NCI-H2029 (cell line): ENCODE results near the gene MPP2.
"Not testable (repeated sequence)": the region's sequence is repeated elsewhere in the genome, so short reads cannot be mapped to it uniquely, and the experiment has no call there.

ENCODE experiments used
- DNase-seq: peaks from one replicate; lab custom pipeline; 2025; lab: John Stamatoyannopoulos, UW

The MPP2 gene, protein sequence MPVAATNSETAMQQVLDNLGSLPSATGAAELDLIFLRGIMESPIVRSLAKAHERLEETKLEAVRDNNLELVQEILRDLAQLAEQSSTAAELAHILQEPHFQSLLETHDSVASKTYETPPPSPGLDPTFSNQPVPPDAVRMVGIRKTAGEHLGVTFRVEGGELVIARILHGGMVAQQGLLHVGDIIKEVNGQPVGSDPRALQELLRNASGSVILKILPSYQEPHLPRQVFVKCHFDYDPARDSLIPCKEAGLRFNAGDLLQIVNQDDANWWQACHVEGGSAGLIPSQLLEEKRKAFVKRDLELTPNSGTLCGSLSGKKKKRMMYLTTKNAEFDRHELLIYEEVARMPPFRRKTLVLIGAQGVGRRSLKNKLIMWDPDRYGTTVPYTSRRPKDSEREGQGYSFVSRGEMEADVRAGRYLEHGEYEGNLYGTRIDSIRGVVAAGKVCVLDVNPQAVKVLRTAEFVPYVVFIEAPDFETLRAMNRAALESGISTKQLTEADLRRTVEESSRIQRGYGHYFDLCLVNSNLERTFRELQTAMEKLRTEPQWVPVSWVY

DNA sequence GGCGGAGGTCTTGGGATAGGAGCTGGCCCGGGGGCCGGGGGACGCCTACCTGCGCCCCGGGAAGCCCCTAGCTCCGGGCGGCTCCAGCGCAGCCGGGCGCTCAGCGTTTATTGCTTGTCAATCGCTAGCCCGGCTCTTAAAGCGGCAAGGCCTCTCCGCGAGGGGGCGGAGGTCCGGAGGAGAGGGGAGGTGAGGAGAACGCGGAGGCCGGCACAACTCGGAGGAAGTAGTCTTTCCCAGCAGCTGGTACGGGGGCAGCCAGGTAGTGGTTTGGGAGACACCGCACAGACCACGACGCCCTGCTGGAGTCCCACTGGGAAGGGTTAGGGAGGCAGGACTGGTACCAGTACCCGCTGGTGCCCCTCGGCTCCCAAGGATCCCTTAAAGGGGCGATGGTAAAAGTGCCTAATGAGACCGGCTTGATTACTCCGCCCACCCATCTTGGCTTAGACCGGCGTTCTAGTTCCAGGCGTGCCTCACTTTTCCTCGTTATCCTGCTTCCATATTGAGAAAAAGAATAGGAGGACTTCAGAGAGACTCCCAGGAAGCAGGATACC, at the start of gene MPP2:
Gene MPP2 (minus strand): TSS at position 112 of the 557 bp plus-strand sequence. CDS start 3,076 bp downstream, outside the sequence.
- DNase-seq: no peak

DNA sequence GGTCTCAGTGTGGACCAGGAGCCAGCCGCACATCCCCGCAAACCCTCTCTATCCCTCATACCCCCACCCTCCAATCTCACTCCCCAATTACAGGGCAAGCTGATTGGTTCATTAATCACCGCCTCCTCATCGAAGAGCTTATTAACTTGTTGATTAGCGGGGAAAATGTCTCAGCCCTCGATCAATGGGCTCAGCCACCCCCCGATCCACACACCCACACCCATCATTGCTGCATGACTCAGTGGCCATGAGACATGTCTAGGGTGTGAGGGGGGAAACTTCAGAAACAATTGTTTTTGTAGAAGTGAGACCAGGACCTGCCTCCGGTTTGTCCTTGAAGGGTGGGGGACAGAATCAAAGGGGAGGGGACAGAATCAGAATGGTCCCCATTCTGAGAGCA, 48.9 kb upstream of the MPP2 start:
- DNase-seq: no peak

DNA sequence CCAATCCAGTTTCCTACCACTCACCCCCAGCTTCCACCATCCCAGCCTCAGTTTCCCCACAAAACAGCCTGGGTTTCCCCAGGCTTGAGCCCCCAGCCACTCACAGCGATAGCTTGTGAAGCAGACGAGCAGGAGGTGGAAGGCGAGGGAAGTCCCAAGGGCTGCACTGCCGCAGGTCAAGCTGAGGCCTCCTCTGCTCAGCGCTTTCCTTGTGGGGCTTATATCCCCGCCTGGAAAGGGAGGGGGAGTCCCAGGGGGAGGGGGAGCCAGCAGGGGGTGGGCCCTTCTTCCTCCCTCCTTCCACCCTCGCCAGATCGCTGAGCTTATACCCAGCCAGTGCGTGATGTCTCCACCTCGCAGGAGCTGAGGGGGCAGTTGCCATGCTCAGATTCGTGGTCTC, 46.4 kb upstream of the MPP2 start, which contains the start of gene PYY:
Gene PYY (minus strand): TSS at position 195 of the 400 bp plus-strand sequence. CDS start 457 bp downstream, outside the sequence.
- no peak for DNase-seq

DNA sequence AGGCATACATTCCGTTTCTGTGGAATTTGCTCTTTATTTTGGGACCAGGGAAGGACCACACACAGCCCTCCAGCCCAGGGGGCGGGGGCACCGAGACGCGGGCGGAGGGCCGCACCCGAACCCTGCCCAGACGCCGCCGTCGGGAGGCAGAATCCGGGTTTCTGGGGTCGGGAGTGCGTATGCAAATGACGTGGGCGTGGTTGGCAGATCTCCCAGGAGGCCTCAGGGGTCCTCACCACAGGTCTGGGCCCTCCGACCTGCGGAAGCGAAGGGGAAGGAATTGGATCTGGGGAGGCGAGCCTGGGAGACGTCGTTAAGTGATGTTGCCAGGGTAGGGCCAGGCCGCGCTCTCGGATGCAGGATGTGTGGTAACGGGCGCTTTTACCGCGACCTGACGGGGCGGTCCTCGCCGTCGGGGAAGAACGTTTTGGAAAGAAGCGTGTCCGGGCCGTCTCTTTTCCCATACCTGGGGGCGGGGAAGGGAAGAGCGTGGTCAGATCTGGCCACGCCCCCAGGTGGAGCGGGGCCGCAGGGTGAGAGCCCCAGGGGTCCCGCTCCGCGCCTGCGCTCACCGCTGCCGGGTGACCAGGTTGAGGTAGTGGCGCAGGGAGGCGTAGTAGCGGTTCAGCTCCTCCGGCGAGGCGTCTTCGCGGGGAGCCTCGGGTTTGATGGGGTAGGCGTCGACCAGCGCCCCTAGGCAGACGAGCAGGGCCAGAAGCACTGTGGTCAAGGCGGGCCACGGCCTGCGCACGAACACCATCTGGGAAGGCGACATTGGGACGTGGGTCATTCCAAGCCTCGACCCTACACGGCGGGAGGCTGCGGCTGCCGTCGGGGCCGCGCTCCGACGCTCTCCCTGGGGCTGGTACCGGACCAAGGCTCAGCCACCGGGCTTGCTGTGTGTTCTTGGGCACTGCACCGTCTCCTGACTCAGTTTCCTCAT, 45.7 kb upstream of the MPP2 start:
- no peak for DNase-seq

DNA sequence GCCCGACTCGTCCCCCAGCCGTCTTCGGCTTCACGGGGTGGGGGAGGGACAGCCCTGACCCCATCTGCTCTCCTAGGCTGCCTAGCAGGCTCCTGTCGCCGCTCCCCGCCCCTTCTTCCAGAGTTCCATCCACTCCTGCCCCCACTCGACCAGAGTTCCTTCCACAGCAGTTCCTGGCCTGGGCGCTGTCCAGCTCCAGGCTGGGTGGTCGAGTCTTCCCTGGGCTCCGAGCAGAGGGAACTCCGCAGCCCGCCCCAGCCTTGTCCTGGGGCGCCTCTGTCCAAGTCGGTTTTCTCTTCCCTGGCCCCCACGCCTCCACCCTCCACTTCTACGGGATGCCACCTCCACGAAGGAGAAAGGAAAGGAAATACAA, 45.0 kb upstream of the MPP2 start:
- no peak for DNase-seq

DNA sequence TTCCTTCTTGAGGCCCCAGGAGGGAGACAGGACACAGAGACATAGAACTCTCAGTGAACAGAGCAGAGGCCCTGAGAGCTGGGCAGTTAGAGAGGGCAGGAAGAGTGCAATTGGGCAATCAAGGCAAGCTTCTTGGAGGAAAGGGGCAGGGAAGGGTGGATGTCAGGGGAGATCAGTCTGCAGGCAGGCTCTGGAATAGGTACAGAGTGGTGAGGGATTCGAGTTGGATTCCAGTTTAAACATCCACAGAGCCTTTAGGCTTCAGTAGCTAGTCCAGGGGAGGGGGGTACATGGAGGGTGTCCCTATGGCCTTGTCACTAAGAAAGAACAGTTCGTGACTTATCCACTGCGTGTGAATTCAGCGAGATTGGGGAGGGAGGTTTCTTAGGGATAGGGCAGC, 44.4 kb upstream of the MPP2 start:
- DNase-seq: no peak

DNA sequence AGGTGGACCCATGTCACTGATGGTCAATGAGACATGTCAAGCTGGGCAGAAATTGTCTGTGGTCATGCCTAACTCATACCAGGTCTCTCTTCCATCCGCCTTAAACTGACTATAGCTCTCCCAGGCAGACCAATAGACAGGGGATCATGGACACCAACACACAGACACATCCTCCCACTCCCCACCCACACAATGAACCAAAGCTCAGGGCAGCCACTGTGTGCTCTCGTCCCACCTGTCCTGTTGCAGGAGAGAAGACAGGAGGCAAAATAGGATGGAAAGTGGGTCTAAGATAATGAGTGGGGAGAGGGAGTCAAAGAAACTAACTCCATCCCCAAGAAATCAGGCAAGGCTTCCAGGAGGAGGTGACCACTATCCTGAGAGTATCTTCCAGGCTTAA, 43.2 kb upstream of the MPP2 start:
- DNase-seq: no peak

DNA sequence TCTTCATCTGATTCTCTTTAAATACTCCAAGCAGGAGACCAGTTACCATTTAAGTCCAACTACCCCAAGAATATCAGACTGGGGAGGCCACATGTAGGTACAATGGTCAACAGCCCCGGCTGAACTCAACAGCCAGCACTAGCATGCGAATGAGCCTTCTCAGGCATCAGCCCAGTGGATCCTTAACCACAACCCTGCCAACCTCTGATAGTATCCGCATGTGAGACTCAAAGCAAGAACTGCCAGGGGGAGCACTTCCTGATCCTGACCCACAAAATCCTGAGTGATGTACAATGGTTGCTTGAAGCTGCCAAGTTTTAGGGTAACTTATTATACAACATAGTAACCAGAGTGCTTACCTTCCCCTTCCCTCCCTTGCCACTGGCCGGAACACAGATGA, 42.4 kb upstream of the MPP2 start:
- no peak for DNase-seq

DNA sequence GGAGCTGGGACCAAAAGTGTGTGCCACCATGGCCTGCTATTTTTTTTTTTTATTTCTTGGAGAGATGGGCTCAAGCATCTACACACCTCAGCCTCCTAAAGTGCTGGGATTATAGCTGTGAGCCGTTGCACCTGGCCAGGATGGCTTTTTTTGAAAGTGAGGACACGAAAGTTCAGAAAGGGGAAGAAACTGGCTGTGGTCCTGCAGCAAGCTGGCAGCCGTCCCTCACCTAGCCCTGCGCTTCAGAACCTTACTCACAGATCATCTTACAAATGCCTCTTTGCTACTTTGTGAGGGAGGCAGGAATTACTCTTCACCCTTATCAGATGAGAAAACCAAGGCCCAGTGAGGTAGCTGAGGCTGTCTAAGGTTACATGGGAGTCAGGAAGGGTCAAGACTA, 39.4 kb upstream of the MPP2 start:
- no peak for DNase-seq

DNA sequence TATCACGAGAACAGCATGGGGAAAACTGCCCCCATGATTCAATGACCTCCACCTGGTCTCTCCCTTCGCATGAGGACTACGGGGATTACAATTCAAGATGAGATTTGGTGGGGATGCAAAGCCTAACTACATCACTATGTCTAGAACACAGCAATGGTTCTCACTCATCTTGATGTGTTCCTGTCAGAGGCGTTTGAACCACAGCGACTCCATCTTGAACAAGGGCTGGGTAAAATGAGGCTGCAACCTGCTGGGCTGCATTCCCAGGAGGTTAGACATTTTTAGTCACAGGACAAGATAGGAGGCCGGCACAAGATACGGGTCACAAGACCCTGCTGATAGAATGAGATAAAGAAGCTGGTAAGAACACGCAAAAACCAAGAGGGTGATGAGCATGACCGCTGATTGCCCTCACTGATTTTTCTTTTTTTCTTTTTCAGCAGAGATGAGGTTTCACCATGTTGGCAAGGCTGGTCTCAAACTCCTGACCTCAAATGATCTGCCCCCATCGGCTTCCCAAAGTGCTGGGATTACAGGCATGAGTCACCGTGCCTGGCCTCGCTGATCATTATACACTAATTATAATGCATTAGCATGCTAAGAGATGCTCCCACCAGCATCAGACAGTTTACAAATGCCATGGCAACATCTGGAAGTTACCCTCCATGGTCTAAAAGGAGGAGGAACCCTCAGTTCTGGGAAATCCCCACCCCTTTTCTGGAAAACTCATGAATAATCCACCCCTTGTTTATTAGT, 37.9 kb upstream of the MPP2 start:
- DNase-seq: no peak

DNA sequence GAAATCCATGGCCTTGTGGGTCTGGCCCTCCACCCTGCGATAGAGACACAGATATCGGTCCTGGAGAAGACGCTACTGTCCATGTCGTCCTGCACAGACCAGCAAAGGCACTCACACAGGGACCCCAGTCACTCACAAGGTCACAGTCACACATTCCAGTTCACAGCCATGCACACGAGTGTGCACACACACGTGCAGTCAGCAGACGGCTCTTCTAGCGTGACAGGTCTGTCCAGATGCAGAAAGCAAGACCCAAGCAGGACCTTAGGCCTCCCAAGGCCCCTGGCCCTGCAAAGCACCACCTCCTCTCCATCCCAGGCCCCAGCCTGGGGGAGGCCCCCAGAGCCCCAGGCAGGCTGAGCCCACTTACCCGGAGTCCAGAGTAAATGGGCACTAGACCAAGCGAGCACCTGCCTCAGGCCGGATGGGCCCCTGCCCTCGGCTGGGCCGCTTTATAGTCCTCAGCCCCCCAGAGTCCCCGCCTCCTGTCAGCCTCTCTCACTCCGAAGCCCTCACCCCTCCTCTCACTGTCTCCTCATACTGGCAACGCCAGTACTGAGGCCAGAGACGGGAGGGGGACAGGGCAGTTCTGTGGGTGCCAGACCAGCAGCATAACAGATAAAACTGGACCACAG, 34.8 kb upstream of the MPP2 start, which contains the start of gene PPY:
Gene PPY (minus strand): TSS at position 426 of the 635 bp plus-strand sequence. CDS start 822 bp downstream, outside the sequence.
- DNase-seq: no peak

DNA sequence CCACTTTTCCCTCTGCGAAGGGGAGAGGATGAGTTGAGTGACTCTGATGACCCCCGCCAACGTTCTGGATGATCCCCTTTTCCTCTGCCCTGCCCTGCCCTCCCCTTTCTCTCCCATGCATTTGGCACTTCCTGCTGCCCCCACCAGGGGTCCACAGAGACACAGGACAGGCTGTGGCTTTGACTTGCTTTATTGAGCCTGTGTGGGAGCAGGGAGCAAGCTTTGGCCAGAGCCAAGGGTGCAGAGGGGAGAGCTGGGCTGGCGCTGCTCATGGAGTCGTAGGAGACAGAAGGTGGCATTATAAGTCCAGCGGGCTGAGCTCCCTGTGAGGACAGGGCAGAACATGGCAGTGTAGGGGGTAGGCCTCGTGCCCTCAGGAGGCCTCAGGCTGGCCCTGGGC, 33.3 kb upstream of the MPP2 start:
- DNase-seq: no peak

DNA sequence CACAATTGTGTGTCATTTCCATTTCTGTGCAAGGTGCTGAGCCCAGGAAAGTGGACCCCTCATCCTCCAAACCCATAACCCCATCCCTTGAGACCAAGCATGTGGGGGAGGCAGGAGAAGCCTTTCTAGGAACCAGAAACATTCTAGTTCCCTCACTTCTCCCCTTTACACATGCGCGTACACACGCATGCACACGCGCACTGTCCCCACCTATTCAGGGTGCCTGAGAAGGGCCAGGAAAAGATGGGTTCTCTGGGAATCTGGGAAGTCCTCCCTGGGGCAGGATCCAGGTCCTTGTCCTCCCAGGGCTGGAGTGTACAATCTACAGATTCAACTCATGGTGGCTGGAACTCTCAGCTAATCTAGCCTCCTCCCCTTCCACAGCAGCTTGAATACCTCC, 32.5 kb upstream of the MPP2 start:
- DNase-seq: no peak

DNA sequence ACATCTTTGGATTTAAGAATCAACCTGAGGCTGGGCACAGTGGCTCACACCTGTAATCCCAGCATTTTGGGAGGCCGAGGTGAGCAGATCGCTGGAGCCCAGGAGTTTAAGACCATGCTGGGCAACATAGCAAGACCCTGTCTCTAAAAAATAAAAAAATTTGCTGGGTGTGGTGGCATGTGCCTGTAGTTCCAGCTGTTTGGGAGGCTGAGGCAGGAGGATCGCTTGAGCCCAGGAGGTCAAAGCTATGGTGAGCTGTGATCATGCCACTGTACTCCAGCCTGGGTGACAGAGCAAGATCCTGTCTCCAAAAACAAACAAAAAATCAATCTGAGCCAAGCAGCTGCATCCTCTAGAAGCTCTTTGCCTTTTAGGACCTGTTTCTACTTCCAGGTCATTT, 32.1 kb upstream of the MPP2 start:
- DNase-seq: not testable (repeated sequence)

DNA sequence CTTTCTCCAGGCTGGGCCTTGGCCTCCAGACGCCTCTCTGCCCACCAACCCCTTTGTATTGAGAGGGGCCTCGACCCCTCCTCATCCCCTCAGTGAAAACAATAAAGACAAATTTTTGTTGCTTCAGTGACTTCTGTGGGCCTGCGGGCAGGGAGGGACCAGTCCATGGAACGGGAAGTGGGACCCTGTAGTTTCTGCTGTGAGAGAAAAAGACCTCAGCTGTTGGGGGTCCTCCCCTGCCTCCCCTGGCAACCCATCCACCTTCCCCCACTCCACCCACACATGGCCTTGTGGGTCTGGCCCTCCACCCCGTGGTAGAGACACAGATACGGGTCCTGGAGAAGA, 31.5 kb upstream of the MPP2 start:
- DNase-seq: no peak

DNA sequence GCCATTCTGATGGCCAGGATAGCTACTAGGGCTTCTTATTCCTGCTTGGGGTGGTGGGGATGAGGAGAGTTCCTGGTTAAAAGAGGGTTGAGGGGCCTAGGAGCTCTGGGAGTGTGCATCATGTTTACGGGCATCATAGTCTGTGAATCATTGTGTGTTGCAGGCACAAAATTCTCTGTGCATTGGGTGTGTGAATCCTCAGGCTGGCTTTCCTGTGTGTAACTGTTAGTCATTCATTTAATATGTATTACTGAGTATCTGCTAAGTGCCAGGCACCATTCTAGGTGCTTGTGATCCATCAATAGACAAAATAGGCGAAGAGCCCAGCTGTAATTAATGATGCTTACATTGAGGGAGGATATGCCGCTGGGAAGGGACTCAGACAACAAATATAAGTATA, 29.1 kb upstream of the MPP2 start:
- DNase-seq: no peak

DNA sequence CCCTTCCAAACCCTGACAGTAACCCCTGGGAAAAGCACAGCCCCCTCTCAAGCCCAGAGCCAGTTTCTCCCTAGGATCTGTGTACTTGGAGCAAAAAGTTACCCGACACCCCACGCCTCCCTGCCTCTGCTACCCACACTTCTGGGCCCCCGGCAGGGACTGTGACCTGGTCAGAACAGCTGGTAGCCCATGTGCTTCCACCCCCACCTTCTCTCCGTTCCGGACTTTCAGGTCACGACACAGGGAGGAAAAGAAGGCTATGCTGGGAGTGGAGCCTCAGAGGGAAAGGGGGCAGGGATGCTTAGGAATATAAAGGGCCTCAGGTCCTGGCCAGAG, 28.6 kb upstream of the MPP2 start:
- no peak for DNase-seq

DNA sequence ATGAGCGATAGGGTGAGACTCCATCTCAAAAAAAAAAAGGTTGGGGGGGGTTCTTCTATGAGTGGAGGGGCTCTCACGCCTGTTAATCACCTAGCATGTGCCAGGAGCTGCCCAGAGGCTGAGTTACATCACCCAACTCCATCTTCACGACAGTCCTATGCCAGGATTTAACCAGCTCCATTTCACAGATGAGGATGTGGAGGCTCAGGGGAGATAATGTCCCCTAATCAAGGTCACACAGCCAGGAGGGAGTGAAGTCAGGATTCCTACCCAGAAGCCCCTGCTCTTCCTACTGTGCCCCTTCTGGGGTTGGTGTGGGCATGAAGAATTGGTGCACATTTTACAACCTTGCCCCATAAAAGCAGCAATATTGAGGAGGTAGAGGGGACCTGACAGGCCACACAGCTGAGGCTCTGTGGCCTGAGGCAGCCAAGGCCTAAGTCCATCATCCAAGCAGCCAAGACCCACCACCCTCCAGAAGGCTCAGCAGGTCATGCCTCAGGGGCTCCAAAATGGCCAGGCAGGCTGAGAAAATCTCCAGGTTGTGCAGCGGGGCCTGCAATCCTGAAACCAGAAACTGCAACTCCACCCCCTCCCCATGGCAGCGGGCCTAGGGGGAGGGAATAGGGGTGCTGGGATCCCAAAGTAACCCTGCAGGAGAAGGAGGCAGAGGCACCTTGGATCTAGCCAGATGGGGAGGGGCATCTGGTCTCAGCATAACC, 28.0 kb upstream of the MPP2 start:
- no peak for DNase-seq

DNA sequence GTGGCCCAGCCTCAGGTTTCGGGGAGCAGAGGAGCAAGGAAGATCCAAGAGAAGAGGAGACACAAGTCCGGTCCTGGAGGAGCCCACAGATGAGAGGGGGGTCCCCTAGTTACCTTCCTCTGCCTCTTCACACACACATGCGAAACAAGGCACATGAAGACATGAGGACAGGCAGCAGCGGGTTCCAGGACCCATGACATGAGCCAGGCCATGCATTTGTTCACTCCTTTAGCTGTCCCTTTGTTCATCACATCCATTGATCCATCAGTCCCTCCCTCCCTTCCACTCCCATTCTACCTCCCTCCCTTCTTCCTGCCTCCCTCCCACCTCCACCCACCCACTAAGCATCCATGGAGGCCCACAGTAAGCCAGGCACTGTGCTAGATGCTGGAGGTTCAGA, 25.6 kb upstream of the MPP2 start:
- DNase-seq: no peak

DNA sequence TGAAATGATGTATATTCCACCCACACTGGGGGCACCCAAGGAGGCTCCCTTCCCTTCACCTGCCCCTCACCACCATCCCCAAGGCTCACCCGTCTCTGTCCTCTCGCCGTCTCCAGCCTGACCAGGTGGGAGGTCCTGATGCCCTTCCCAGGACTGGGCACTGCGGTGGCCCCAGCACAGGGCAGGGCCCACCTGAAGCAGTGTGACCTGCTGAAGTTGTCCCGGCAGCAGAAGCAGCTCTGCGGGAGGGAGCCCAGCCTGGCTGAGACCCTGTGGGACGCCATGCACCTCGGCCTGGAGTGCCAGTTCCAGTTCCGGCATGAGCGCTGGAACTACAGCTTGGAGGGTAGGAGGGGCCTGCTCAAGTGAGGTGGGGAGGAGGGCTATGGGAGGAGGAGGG, 25.0 kb upstream of the MPP2 start:
- DNase-seq: no peak
